ENCODE data around the gene FGG. TPM values are rescaled to one million over a fixed set of nuclear protein-coding genes. Genes with fewer than 3 reads are reported as not detected.

The FGG gene
- total and polyA plus RNA-seq, 2 of the 8 experiments (the other 6 are each of a cell fraction or from before 2014, with no cell fraction given), result not detected

- TF ChIP-seq RBBP5 (IDR thresholded peaks at IDR 0.05; ENCODE audit: borderline replicate concordance, low read depth, low read length) (no peak), CTCF (IDR thresholded peaks at IDR 0.05; ENCODE audit: control extremely low read depth in 1 of 3, insufficient read depth in 1 of 3, low read depth in 1 of 3, low read length in 3 of 3) (no peak), SP4 (IDR thresholded peaks at IDR 0.05; ENCODE audit: low read length) (no peak), SRF (IDR thresholded peaks at IDR 0.05; ENCODE audit: low read depth, low read length) (no peak), CEBPB (IDR thresholded peaks at IDR 0.05; ENCODE audit: low read depth, low read length) (no peak)
Measured at GRCh38 chr4:154625971-154626370, 13.5 kb upstream of the FGG start (continued).

All from H1 (cell line).